Inferior parietal cortex (tissue), 1 donor: ENCODE data around the gene ARL6IP6.

ENCODE experiments used
- DNase-seq: peaks from one replicate; pipeline ENCODE4 v3.0.0-alpha.2; 2016; ENCODE audit errors: extremely low spot score

The ARL6IP6 gene

GRCh38 chr2:152804687-152805408, 86.4 kb downstream of the ARL6IP6 start:
- no peak for DNase-seq

- no peak for DNase-seq
Measured at GRCh38 chr2:152811916-152812315, 93.5 kb downstream of the ARL6IP6 start.
